ENCODE measurements around the gene ENAM. TPM values are rescaled to one million over a fixed set of nuclear protein-coding genes. Genes with fewer than 3 reads are reported as not detected.

ENAM gene
- total RNA-seq, 2 experiments from 2014 or later = not detected

Other genes with a start within 250 kb of the ENAM start
- gene SMR3B, start 245.6 kb upstream of the ENAM start, total RNA-seq = not detected
- gene OPRPN, start 230.8 kb upstream of the ENAM start, total RNA-seq = not detected
- not detected for gene MUC7, start 156.5 kb upstream of the ENAM start, total RNA-seq
- gene AMTN, start 110.2 kb upstream of the ENAM start, total RNA-seq = not detected
- gene AMBN, start 36.5 kb upstream of the ENAM start, total RNA-seq = not detected
- under 1 TPM in 1 of 2 experiments, not detected in 1; 0.35 TPM for gene JCHAIN, start 37.8 kb downstream of the ENAM start, total RNA-seq
- 10 to 100 TPM; 28.7 to 28.9 TPM for gene UTP3, start 59.8 kb downstream of the ENAM start, total RNA-seq
- 1 to 10 TPM; 9.1 to 9.7 TPM for gene RUFY3, start 93.2 kb downstream of the ENAM start, total RNA-seq
- gene GRSF1, start 211.1 kb downstream of the ENAM start, total RNA-seq = 10 to 100 TPM; 63.5 to 63.8 TPM

All from activated CD4-positive, alpha-beta memory T cell treated with anti-CD3 and anti-CD28 coated beads, Interleukin-2, amount 10 ng/mL, durations not matched to agents 7 days and 5 days (primary cell).